ENCODE measurements around the gene USP11.
"Not testable (repeated sequence)": the region's sequence is repeated elsewhere in the genome, so short reads cannot be mapped to it uniquely, and the experiment has no call there.

USP11 gene

GRCh38 chrX:47247206-47247998 is 14.6 kb downstream of the USP11 start:
- no peak for DNase-seq (ENCODE audit: low spot score)

GRCh38 chrX:47247999-47248320 is 15.2 kb downstream of the USP11 start:
- no peak for DNase-seq (ENCODE audit: low spot score)

- DNase-seq (ENCODE audit: low spot score) = no peak
Observed at GRCh38 chrX:47248576-47248975, 15.8 kb downstream of the USP11 start.

- DNase-seq (ENCODE audit: low spot score) = no peak
Observed at GRCh38 chrX:47250017-47250347, 17.2 kb downstream of the USP11 start.

- DNase-seq (ENCODE audit: low spot score) = not testable (repeated sequence)
Observed at GRCh38 chrX:47257620-47258019, 24.8 kb downstream of the USP11 start.

GRCh38 chrX:47264483-47265173 is 31.8 kb downstream of the USP11 start:
- DNase-seq (ENCODE audit: low spot score) = no peak

- DNase-seq (ENCODE audit: low spot score) = no peak
Observed at GRCh38 chrX:47266643-47267042, 33.8 kb downstream of the USP11 start.

GRCh38 chrX:47272013-47272408 is 39.2 kb downstream of the USP11 start:
- DNase-seq (ENCODE audit: low spot score) = no peak

GRCh38 chrX:47273011-47273730 is 40.4 kb downstream of the USP11 start:
- DNase-seq (ENCODE audit: low spot score) = no peak

GRCh38 chrX:47278691-47279090 is 45.9 kb downstream of the USP11 start:
- no peak for DNase-seq (ENCODE audit: low spot score)

- no peak for DNase-seq (ENCODE audit: low spot score)
Observed at GRCh38 chrX:47283015-47283771, 50.4 kb downstream of the USP11 start.

GRCh38 chrX:47284616-47285015 is 51.8 kb downstream of the USP11 start:
- DNase-seq (ENCODE audit: low spot score) = not testable (repeated sequence)

GRCh38 chrX:47285836-47286320 is 53.1 kb downstream of the USP11 start:
- no peak for DNase-seq (ENCODE audit: low spot score)

GRCh38 chrX:47293106-47293505 is 60.3 kb downstream of the USP11 start:
- no peak for DNase-seq (ENCODE audit: low spot score)

GRCh38 chrX:47296766-47297365 is 64.1 kb downstream of the USP11 start:
- DNase-seq (ENCODE audit: low spot score) = no peak

- DNase-seq (ENCODE audit: low spot score) = no peak
Observed at GRCh38 chrX:47297874-47298273, 65.1 kb downstream of the USP11 start.

Data from ecto neural progenitor cell (in vitro differentiated cells).